Caco-2 (cell line): ENCODE data around the gene RCAN1. TPM values are rescaled to one million over a fixed set of nuclear protein-coding genes. Genes with fewer than 3 reads are reported as not detected.

Experiments
- BruUV-seq: library from RNA; stranded (reverse); fragments of 400-500 nt; replicated peaks from 2 replicates; lab custom pipeline; 2021; lab: Mats Ljungman, UMichigan
- CTCF ChIA-PET: fragments of 300-600 bp; sonication (Branson Sonifier 250); formaldehyde crosslinking; loops from one replicate; lab custom pipeline; 2022; ENCODE audit warnings: antibody characterized with exemption; lab: Charles Lee
- POLR2A ChIA-PET: fragments of 300-600 bp; sonication (Branson Sonifier 250); formaldehyde crosslinking; loops from one replicate; lab custom pipeline; 2022; ENCODE audit warnings: antibody characterized with exemption; lab: Charles Lee
- DNase-seq, 2 experiments: peaks; one replicate each; pipeline versions ENCODE4 v3.0.0 to v3.0.0-alpha.2; 2020 to 2022
- H3K27me3 ChIP-seq: replicated peaks from 2 replicates; pipeline ENCODE4 v1.6.0; 2011; ENCODE audit warnings: low read length; ENCODE audit not compliant: control insufficient read depth, insufficient read depth
- H3K36me3 ChIP-seq: 2 replicates; pipeline ENCODE4 v1.5.1; 2011; ENCODE audit warnings: low read length; ENCODE audit not compliant: control insufficient read depth, insufficient read depth
- H3K4me1 ChIP-seq: fragments of 250-450 bp; sonication (Bioruptor Pico); 2 replicates; pipeline ENCODE4 v1.5.1; 2020; ENCODE audit warnings: mild to moderate bottlenecking
- H3K4me3 ChIP-seq: 2 replicates; pipeline ENCODE4 v1.5.1; 2011; ENCODE audit warnings: low read depth, mild to moderate bottlenecking, control low read depth, low read length
- H3K9me3 ChIP-seq: fragments of 250-450 bp; sonication (Bioruptor Pico); 2 replicates; pipeline ENCODE4 v1.5.1; 2020; ENCODE audit warnings: mild to moderate bottlenecking, moderate library complexity
- H3K27ac Mint-ChIP-seq: one replicate; pipeline ENCODE4 v1.8.0; 2022; ENCODE audit warnings: mixed read lengths; ENCODE audit not compliant: unreplicated experiment
- H3K27me3 Mint-ChIP-seq: one replicate; pipeline ENCODE4 v1.8.0; 2022; ENCODE audit warnings: mixed read lengths; ENCODE audit not compliant: insufficient read depth, unreplicated experiment
- H3K36me3 Mint-ChIP-seq: one replicate; pipeline ENCODE4 v1.8.0; 2022; ENCODE audit warnings: mild to moderate bottlenecking, mixed read lengths; ENCODE audit not compliant: insufficient read depth, unreplicated experiment
- H3K4me1 Mint-ChIP-seq: one replicate; pipeline ENCODE4 v1.8.0; 2022; ENCODE audit warnings: low read depth, mixed read lengths; ENCODE audit not compliant: unreplicated experiment
- H3K4me3 Mint-ChIP-seq: one replicate; pipeline ENCODE4 v1.8.0; 2022; ENCODE audit warnings: mild to moderate bottlenecking, moderate library complexity, mixed read lengths; ENCODE audit not compliant: unreplicated experiment
- H3K9me3 Mint-ChIP-seq: one replicate; pipeline ENCODE4 v1.8.0; 2022; ENCODE audit warnings: mixed read lengths; ENCODE audit not compliant: unreplicated experiment
- intact Hi-C: fragments of 100-400 bp; cut with micrococcal nuclease; formaldehyde crosslinking; loops from one replicate; pipeline ENCODE4 v1.10.0; 2022; ENCODE audit not compliant: unreplicated experiment
- total RNA-seq: library from RNA; stranded (reverse); gene quantifications from 2 replicates; pipeline ENCODE4 v1.2.3, GENCODE V29; 2022
- TF ChIP-seq, protein P1 (sequence below), 2 experiments: fragments of 200-600 bp in 1 of 2; IDR thresholded peaks; 1 replicate in 1 of 2; 2 replicates in 1 of 2; pipeline versions ENCODE4 v1.5.1 to v1.8.0; 2011 to 2022; ENCODE audit warnings: antibody characterized with exemption in 1 of 2, control low read depth in 1 of 2, inconsistent platforms in 1 of 2, low read depth in 1 of 2, low read length in 1 of 2, mild to moderate bottlenecking in 1 of 2, moderate library complexity in 1 of 2; ENCODE audit not compliant: insufficient read depth in 1 of 2, severe bottlenecking in 1 of 2, unreplicated experiment in 1 of 2

Gene RCAN1
- total RNA-seq, 1 experiment from 2014 or later = 29.4 TPM

DNA sequence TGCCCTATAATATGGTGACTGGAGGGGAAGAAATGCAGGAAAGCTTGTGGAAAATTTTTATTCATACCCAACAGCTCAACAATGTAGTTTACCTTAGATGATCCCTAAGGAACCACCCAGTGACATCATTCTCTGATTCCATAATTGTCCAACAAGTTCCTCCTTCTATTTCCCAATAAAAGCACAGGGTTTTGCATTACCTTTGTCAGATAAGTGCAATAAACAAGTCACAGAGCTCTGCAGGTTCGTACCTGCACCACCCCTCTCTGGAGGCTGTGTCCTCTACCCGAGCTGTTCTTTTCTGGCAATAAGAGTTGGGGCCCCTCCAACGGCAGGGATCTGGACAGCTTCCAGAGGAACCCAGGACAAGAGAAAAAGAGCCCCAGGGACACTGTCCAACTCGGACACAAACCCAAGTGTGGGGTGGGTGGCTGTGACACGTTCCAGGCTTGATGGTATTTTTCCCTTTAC is 38.8 kb downstream of the RCAN1 start:
- H3K27me3 Mint-ChIP-seq = no peaks in the 10 kb centered on the region
- POLR2A ChIA-PET = no interaction called here
- no peaks in the 10 kb centered on the region for H3K27me3 ChIP-seq
- intact Hi-C loops = no loop called here
- no TSS peak for BruUV-seq
- H3K4me3 ChIP-seq = no peak overlapping the region
- no peak overlapping the region for H3K27ac Mint-ChIP-seq
- no peak for DNase-seq
- H3K9me3 Mint-ChIP-seq = no peaks in the 10 kb centered on the region
- H3K4me3 Mint-ChIP-seq = no peak overlapping the region
- no peaks in the 10 kb centered on the region for H3K36me3 Mint-ChIP-seq
- no peaks in the 10 kb centered on the region for H3K4me1 ChIP-seq
- no peaks in the 10 kb centered on the region for H3K4me1 Mint-ChIP-seq
- no peaks in the 10 kb centered on the region for H3K36me3 ChIP-seq
- CTCF ChIA-PET = no interaction called here
- no peaks in the 10 kb centered on the region for H3K9me3 ChIP-seq
- TF ChIP-seq, protein P1, sequence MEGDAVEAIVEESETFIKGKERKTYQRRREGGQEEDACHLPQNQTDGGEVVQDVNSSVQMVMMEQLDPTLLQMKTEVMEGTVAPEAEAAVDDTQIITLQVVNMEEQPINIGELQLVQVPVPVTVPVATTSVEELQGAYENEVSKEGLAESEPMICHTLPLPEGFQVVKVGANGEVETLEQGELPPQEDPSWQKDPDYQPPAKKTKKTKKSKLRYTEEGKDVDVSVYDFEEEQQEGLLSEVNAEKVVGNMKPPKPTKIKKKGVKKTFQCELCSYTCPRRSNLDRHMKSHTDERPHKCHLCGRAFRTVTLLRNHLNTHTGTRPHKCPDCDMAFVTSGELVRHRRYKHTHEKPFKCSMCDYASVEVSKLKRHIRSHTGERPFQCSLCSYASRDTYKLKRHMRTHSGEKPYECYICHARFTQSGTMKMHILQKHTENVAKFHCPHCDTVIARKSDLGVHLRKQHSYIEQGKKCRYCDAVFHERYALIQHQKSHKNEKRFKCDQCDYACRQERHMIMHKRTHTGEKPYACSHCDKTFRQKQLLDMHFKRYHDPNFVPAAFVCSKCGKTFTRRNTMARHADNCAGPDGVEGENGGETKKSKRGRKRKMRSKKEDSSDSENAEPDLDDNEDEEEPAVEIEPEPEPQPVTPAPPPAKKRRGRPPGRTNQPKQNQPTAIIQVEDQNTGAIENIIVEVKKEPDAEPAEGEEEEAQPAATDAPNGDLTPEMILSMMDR (IDR thresholded peaks at IDR 0.05; ENCODE audit: insufficient read depth in 1 of 2, low read depth in 1 of 2, low read length in 1 of 2, severe bottlenecking in 1 of 2, unreplicated experiment in 1 of 2) = no peak

DNA sequence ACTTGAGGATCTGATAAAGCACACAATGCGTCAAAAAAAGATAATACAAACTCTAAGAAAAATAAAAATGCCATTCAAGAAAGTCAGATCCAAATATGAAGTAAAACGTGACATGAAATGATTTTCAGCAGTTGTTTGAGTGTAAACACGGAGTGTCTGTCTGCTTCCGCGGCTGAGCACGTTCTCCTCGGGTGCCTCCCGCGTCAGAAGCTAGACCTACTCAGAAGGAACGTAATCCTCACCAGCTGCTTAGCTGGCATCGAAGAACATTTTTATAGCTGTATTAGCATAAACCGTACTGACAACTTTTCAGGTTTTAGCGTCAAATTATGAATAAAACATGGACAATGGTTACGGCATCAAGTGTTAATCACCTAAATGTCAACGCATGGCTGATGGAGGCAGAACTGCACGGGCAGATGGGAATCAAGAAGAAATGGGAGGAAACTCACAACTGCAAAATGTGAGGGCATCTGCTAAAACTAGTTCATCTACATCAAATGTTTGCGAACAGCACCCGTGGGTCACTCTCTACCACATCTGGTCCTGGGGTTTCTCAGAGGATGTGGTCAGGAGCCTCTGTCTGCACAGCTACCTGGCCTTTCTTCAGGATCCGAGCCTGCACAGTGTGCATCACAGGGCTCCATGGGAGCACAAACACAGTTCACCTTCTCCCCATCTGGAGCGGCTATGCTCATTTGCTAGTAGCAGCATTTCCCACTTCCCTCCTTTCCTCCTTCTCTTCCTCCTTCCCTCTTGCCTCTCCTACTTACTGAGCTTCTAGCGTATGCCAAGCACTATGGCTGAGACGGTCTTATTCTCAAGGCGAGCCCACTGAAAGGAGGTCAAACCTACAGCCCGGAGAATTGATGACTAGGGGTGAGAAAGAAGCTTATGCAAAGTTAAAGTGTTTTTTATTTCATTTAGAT is 40.0 kb downstream of the RCAN1 start:
- DNase-seq = no peak
- TF ChIP-seq, protein P1 (IDR thresholded peaks at IDR 0.05; ENCODE audit: insufficient read depth in 1 of 2, low read depth in 1 of 2, low read length in 1 of 2, severe bottlenecking in 1 of 2, unreplicated experiment in 1 of 2) = no peak
- Histone ChIP-seq H3K27me3 (no peaks in the 10 kb centered on the region), H3K4me3 (no peak overlapping the region), H3K9me3 (no peaks in the 10 kb centered on the region), H3K36me3 (no peaks in the 10 kb centered on the region), H3K4me1 (no peaks in the 10 kb centered on the region)
- no peak overlapping the region for H3K4me3 Mint-ChIP-seq
- BruUV-seq = no TSS peak
- no peaks in the 10 kb centered on the region for H3K4me1 Mint-ChIP-seq
- ChIA-PET CTCF (no interaction called here), POLR2A (no interaction called here)
- no peaks in the 10 kb centered on the region for H3K27me3 Mint-ChIP-seq
- H3K9me3 Mint-ChIP-seq = no peaks in the 10 kb centered on the region
- intact Hi-C loops = no loop called here
- H3K27ac Mint-ChIP-seq = no peak overlapping the region
- H3K36me3 Mint-ChIP-seq = no peaks in the 10 kb centered on the region

DNA sequence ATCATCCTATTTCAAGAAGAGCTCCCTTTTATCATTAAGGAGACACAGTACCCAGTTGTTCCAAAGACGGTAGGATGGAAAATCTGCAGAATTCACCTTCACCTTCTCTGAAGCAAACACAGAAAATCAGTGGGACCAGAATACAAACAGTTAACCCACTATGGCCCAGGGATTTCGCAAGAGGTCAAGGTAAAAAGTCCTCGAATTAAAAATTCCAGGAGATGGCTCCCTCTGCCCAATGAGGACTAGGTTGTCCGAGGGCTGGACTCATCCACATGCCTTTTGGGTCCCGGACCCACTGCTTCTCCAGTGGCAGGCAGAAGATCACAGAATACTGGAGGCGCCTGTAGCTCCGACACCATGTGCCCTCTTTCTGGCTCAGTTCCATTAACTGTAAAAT is 42.9 kb downstream of the RCAN1 start:
- no peaks in the 10 kb centered on the region for H3K9me3 ChIP-seq
- Mint-ChIP-seq H3K4me3 (no peak overlapping the region), H3K36me3 (no peaks in the 10 kb centered on the region), H3K4me1 (no peaks in the 10 kb centered on the region), H3K27me3 (no peaks in the 10 kb centered on the region), H3K9me3 (no peaks in the 10 kb centered on the region), H3K27ac (no peak overlapping the region)
- DNase-seq = no peak
- POLR2A ChIA-PET = no interaction called here
- no peaks in the 10 kb centered on the region for H3K4me1 ChIP-seq
- CTCF ChIA-PET = no interaction called here
- intact Hi-C loops = no loop called here
- no TSS peak for BruUV-seq
- no peak overlapping the region for H3K4me3 ChIP-seq
- H3K27me3 ChIP-seq = no peaks in the 10 kb centered on the region
- H3K36me3 ChIP-seq = no peaks in the 10 kb centered on the region
- TF ChIP-seq, protein P1 (IDR thresholded peaks at IDR 0.05; ENCODE audit: insufficient read depth in 1 of 2, low read depth in 1 of 2, low read length in 1 of 2, severe bottlenecking in 1 of 2, unreplicated experiment in 1 of 2) = no peak
